ENCODE measurements around the gene TCEA3. TPM values are rescaled to one million over a fixed set of nuclear protein-coding genes. Genes with fewer than 3 reads are reported as not detected.

The TCEA3 gene
- polyA plus RNA-seq, 1 donor (not counting 4 experiments of a cell fraction or from before 2014, with no cell fraction given): 0.38 TPM

GRCh38 chr1:23396380-23396779 lies 28.2 kb downstream of the TCEA3 start:
- Histone ChIP-seq H3K9ac (ENCODE audit: control insufficient read depth, extremely low read depth, insufficient read depth, low read length) (no peak overlapping the region), H3K27me3 (ENCODE audit: control insufficient read depth, extremely low read depth, insufficient read depth, low read length) (no peaks in the 10 kb centered on the region), H3K79me2 (ENCODE audit: control insufficient read depth, insufficient read depth, low read length) (no peaks in the 10 kb centered on the region), H3K4me2 (ENCODE audit: control insufficient read depth, extremely low read depth, insufficient read depth, low read depth, low read length) (no peak overlapping the region), H3K4me3 (ENCODE audit: control insufficient read depth in 2 of 3, extremely low read depth in 1 of 3, insufficient read depth in 2 of 3, low read depth in 1 of 3, low read length in 3 of 3) (no peak overlapping the region), H3K36me3 (ENCODE audit: control insufficient read depth in 2 of 2, extremely low read depth in 1 of 2, insufficient read depth in 2 of 2, low read length in 2 of 2) (no peaks in the 10 kb centered on the region), H4K20me1 (ENCODE audit: control insufficient read depth, extremely low read depth, insufficient read depth, low read length) (no peaks in the 10 kb centered on the region), H3K4me1 (ENCODE audit: control insufficient read depth, extremely low read depth, insufficient read depth, low read length) (peaks cover 3% of the 10 kb centered on the region), H3K9me1 (ENCODE audit: control insufficient read depth, extremely low read depth, insufficient read depth, low read length) (no peaks in the 10 kb centered on the region), H3K27ac (ENCODE audit: control insufficient read depth, insufficient read depth, low read length) (no peak overlapping the region), H3K9me3 (ENCODE audit: control insufficient read depth, low read depth, low read length) (no peaks in the 10 kb centered on the region), H2AFZ (ENCODE audit: control insufficient read depth, low read length) (no peak overlapping the region)
- dilution Hi-C loops (cut with MboI; ENCODE audit: extremely low pct_ligation_motif_present, low sequenced_read_pairs): no loop called here
- DNase-seq (ENCODE audit: low read depth, low spot score) (no peak), FAIRE-seq (no peak)
- no peak for TF ChIP-seq CTCF (optimal IDR thresholded peaks at IDR 0.05 in 1 of 3, IDR thresholded peaks at IDR 0.05 in 1 of 3, conservative IDR thresholded peaks at IDR 0.05 in 1 of 3; ENCODE audit: extremely low read depth in 1 of 3, insufficient read depth in 2 of 3, low read length in 3 of 3)
- TF ChIP-seq EZH2 (IDR thresholded peaks at IDR 0.05; ENCODE audit: low read length): no peak

- H3K4me1 ChIP-seq (ENCODE audit: control insufficient read depth, extremely low read depth, insufficient read depth, low read length): peaks cover 3% of the 10 kb centered on the region
- H3K9me1 ChIP-seq (ENCODE audit: control insufficient read depth, extremely low read depth, insufficient read depth, low read length): no peaks in the 10 kb centered on the region
- dilution Hi-C loops (cut with MboI; ENCODE audit: extremely low pct_ligation_motif_present, low sequenced_read_pairs): no loop called here
- H3K36me3 ChIP-seq (ENCODE audit: control insufficient read depth in 2 of 2, extremely low read depth in 1 of 2, insufficient read depth in 2 of 2, low read length in 2 of 2): no peaks in the 10 kb centered on the region
- H3K27ac ChIP-seq (ENCODE audit: control insufficient read depth, insufficient read depth, low read length): no peak overlapping the region
- DNase-seq (ENCODE audit: low read depth, low spot score): no peak
- H3K79me2 ChIP-seq (ENCODE audit: control insufficient read depth, insufficient read depth, low read length): no peaks in the 10 kb centered on the region
- no peaks in the 10 kb centered on the region for H3K9me3 ChIP-seq (ENCODE audit: control insufficient read depth, low read depth, low read length)
- TF ChIP-seq EZH2 (IDR thresholded peaks at IDR 0.05; ENCODE audit: low read length) (no peak), CTCF (optimal IDR thresholded peaks at IDR 0.05 in 1 of 3, IDR thresholded peaks at IDR 0.05 in 1 of 3, conservative IDR thresholded peaks at IDR 0.05 in 1 of 3; ENCODE audit: extremely low read depth in 1 of 3, insufficient read depth in 2 of 3, low read length in 3 of 3) (no peak)
- no peak overlapping the region for H2AFZ ChIP-seq (ENCODE audit: control insufficient read depth, low read length)
- no peaks in the 10 kb centered on the region for H4K20me1 ChIP-seq (ENCODE audit: control insufficient read depth, extremely low read depth, insufficient read depth, low read length)
- H3K27me3 ChIP-seq (ENCODE audit: control insufficient read depth, extremely low read depth, insufficient read depth, low read length): no peaks in the 10 kb centered on the region
- peak; percentile 13 for FAIRE-seq
- H3K9ac ChIP-seq (ENCODE audit: control insufficient read depth, extremely low read depth, insufficient read depth, low read length): no peak overlapping the region
- no peak overlapping the region for H3K4me3 ChIP-seq (ENCODE audit: control insufficient read depth in 2 of 3, extremely low read depth in 1 of 3, insufficient read depth in 2 of 3, low read depth in 1 of 3, low read length in 3 of 3)
- H3K4me2 ChIP-seq (ENCODE audit: control insufficient read depth, extremely low read depth, insufficient read depth, low read depth, low read length): no peak overlapping the region
Measured at GRCh38 chr1:23395849-23396248, 28.7 kb downstream of the TCEA3 start.

Measured in keratinocyte (primary cell).